ENCODE data around the gene AKAP7. TPM values are rescaled to one million over a fixed set of nuclear protein-coding genes. Genes with fewer than 3 reads are reported as not detected.

The AKAP7 gene
- polyA plus RNA-seq, 2 of the 4 experiments (the other 2 are of a cell fraction) = 2.5 to 3.7 TPM

- Histone ChIP-seq H3K27ac (no peak overlapping the region), H3K4me1 (no peaks in the 10 kb centered on the region), H3K9me3 (no peaks in the 10 kb centered on the region), H3K4me3 (no peak overlapping the region), H3K4me2 (no peak overlapping the region)
- DNase-seq (ENCODE audit: low read depth in 1 of 2, low spot score in 1 of 2) = no peak
- no peak for ATAC-seq
- 94% methylated on average over 4 of the region's 4 CpGs for WGBS (ENCODE audit: missing lambda C conversion rate)
- ChIA-PET CTCF (no interaction called here), POLR2A (no interaction called here)
- no peak for FAIRE-seq
- TF ChIP-seq POLR2A (IDR thresholded peaks at IDR 0.05; ENCODE audit: low read length) = no peak
- TF ChIP-seq NPAS2 (CRISPR knock-in tag; IDR thresholded peaks at IDR 0.05; ENCODE audit: borderline replicate concordance) = no peak
- TF ChIP-seq KDM1A (IDR thresholded peaks at IDR 0.05; ENCODE audit: low read depth) = no peak
- TF ChIP-seq GATA3 (IDR thresholded peaks at IDR 0.05; ENCODE audit: borderline replicate concordance) = no peak
- TF ChIP-seq PHF8 (IDR thresholded peaks at IDR 0.05; ENCODE audit: borderline replicate concordance, low read depth) = no peak
- TF ChIP-seq HES2 (IDR thresholded peaks at IDR 0.05) = no peak
- TF ChIP-seq ZC3H11A (IDR thresholded peaks at IDR 0.05) = no peak
- TF ChIP-seq HOXB5 (CRISPR knock-in tag; IDR thresholded peaks at IDR 0.05) = no peak
- TF ChIP-seq CBX8 (IDR thresholded peaks at IDR 0.05) = no peak
- TF ChIP-seq EHMT2 (IDR thresholded peaks at IDR 0.05; ENCODE audit: low read depth) = no peak
- no peak for TF ChIP-seq FOXS1 (CRISPR knock-in tag; IDR thresholded peaks at IDR 0.05)
- TF ChIP-seq HOXB13 (CRISPR knock-in tag; IDR thresholded peaks at IDR 0.05; ENCODE audit: low read depth) = no peak
- no peak for TF ChIP-seq PBX3 (IDR thresholded peaks at IDR 0.05)
Observed at GRCh38 chr6:131216246-131216645, 81.0 kb downstream of the AKAP7 start.

GRCh38 chr6:131222773-131223172 is 87.5 kb downstream of the AKAP7 start:
- 45% methylated on average over 2 of the region's 2 CpGs for WGBS (ENCODE audit: missing lambda C conversion rate)
- DNase-seq (ENCODE audit: low read depth in 1 of 2, low spot score in 1 of 2) (no peak), FAIRE-seq (no peak), ATAC-seq (no peak)
- Histone ChIP-seq H3K4me3 (no peak overlapping the region), H3K9me3 (no peaks in the 10 kb centered on the region), H3K27ac (no peak overlapping the region), H3K4me1 (no peaks in the 10 kb centered on the region), H3K4me2 (no peak overlapping the region)
- ChIA-PET POLR2A (no interaction called here), CTCF (no interaction called here)
- TF ChIP-seq KDM1A (IDR thresholded peaks at IDR 0.05; ENCODE audit: low read depth) (no peak), MAX (IDR thresholded peaks at IDR 0.05) (no peak), FOXS1 (CRISPR knock-in tag; IDR thresholded peaks at IDR 0.05) (no peak), REST (IDR thresholded peaks at IDR 0.05) (no peak), CBX2 (IDR thresholded peaks at IDR 0.05; ENCODE audit: borderline replicate concordance, low read depth) (no peak), JUN (IDR thresholded peaks at IDR 0.05) (no peak), PHF8 (IDR thresholded peaks at IDR 0.05; ENCODE audit: borderline replicate concordance, low read depth) (no peak), ATOH8 (CRISPR knock-in tag; IDR thresholded peaks at IDR 0.05; ENCODE audit: low read depth) (no peak), MAZ (IDR thresholded peaks at IDR 0.05; ENCODE audit: borderline replicate concordance, low read depth, low read length) (no peak), POLR2AphosphoS2 (conservative IDR thresholded peaks at IDR 0.05; ENCODE audit: low read length) (no peak), RNF2 (IDR thresholded peaks at IDR 0.05; ENCODE audit: borderline replicate concordance, low read depth) (no peak), GATA3 (IDR thresholded peaks at IDR 0.05; ENCODE audit: borderline replicate concordance) (no peak), ZSCAN20 (CRISPR knock-in tag; IDR thresholded peaks at IDR 0.05) (no peak), NPAS2 (CRISPR knock-in tag; IDR thresholded peaks at IDR 0.05; ENCODE audit: borderline replicate concordance) (no peak), RCOR1 (IDR thresholded peaks at IDR 0.05; ENCODE audit: low read depth, low read length) (no peak), JUNB (IDR thresholded peaks at IDR 0.05) (no peak), TFCP2L1 (CRISPR knock-in tag; IDR thresholded peaks at IDR 0.05) (no peak), ZNF302 (CRISPR knock-in tag; IDR thresholded peaks at IDR 0.05) (no peak), CBX8 (IDR thresholded peaks at IDR 0.05) (no peak)
